HG02852 (cell line): ENCODE data around the gene TEDDM1.
"Not testable (repeated sequence)": the region's sequence is repeated elsewhere in the genome, so short reads cannot be mapped to it uniquely, and the experiment has no call there.

Source experiments
- ATAC-seq: cut with Tn5 transposase; IDR thresholded peaks from one replicate; pipeline ENCODE4 v1.9.1; 2021; ENCODE audit warnings: mild to moderate bottlenecking, moderate library complexity; ENCODE audit not compliant: unreplicated experiment

Gene TEDDM1

GRCh38 chr1:182381962-182382819, 18.3 kb downstream of the TEDDM1 start:
- ATAC-seq = no peak

GRCh38 chr1:182380199-182380598, 20.3 kb downstream of the TEDDM1 start:
- ATAC-seq = no peak

GRCh38 chr1:182379781-182380180, 20.7 kb downstream of the TEDDM1 start:
- ATAC-seq = not testable (repeated sequence)

- ATAC-seq = no peak
Measured at GRCh38 chr1:182376936-182377574, 23.4 kb downstream of the TEDDM1 start.

- ATAC-seq = no peak
Measured at GRCh38 chr1:182374101-182374834, 26.2 kb downstream of the TEDDM1 start.

- no peak for ATAC-seq
Measured at GRCh38 chr1:182370532-182370931, 29.9 kb downstream of the TEDDM1 start.

GRCh38 chr1:182368903-182369302, 31.6 kb downstream of the TEDDM1 start:
- ATAC-seq = no peak

- no peak for ATAC-seq
Measured at GRCh38 chr1:182368358-182368757, 32.1 kb downstream of the TEDDM1 start.

GRCh38 chr1:182367926-182368325, 32.5 kb downstream of the TEDDM1 start:
- ATAC-seq = no peak

- no peak for ATAC-seq
Measured at GRCh38 chr1:182366596-182366995, 33.9 kb downstream of the TEDDM1 start.

- ATAC-seq = no peak
Measured at GRCh38 chr1:182359645-182360044, 40.8 kb downstream of the TEDDM1 start.

GRCh38 chr1:182357913-182358312, 42.6 kb downstream of the TEDDM1 start:
- no peak for ATAC-seq

- ATAC-seq = no peak
Measured at GRCh38 chr1:182357171-182357570, 43.3 kb downstream of the TEDDM1 start.

- no peak for ATAC-seq
Measured at GRCh38 chr1:182355723-182356098, 44.8 kb downstream of the TEDDM1 start.

- no peak for ATAC-seq
Measured at GRCh38 chr1:182351790-182352364, 48.6 kb downstream of the TEDDM1 start.

- ATAC-seq = no peak
Measured at GRCh38 chr1:182350839-182351238, 49.6 kb downstream of the TEDDM1 start.

GRCh38 chr1:182348961-182349747, 51.3 kb downstream of the TEDDM1 start:
- ATAC-seq = no peak
